HG03196 (cell line): Measurements from ENCODE around the gene CD3D.
"Not testable (repeated sequence)": the region's sequence is repeated elsewhere in the genome, so short reads cannot be mapped to it uniquely, and the experiment has no call there.

Experiments
- ATAC-seq: cut with Tn5 transposase; IDR thresholded peaks from one replicate; pipeline ENCODE4 v1.9.1; 2021; ENCODE audit not compliant: unreplicated experiment

CD3D gene

DNA sequence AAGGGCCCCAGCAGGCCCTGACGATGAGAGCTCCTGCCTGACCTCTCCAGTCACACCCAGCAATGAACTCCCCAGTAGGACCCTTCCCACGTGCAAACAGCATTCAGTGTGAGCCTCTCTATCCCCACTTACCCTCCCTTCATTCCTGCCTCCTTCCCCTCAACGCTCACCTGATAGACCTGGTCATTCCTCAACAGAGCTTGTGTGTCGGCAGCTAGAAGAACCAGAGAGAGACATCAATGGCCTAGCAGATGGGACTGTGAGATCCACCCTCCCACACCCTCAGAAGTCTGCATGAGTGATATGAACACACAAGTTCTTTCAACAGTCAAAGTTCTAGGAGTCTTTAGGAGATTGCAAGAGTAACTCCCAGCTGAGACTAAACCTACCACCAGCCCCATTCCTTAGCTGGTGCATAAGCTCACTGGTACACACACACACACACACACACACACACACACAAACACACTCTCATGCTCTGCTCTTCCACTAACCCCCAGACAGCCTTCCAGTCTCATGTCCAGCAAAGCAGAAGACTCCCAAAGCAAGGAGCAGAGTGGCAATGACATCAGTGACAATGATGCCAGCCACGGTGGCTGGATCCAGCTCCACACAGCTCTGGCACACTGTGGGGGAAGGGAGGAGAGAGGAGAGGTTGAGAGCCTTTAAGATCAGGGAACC, 3.1 kb downstream of the CD3D start:
- no peak for ATAC-seq

DNA sequence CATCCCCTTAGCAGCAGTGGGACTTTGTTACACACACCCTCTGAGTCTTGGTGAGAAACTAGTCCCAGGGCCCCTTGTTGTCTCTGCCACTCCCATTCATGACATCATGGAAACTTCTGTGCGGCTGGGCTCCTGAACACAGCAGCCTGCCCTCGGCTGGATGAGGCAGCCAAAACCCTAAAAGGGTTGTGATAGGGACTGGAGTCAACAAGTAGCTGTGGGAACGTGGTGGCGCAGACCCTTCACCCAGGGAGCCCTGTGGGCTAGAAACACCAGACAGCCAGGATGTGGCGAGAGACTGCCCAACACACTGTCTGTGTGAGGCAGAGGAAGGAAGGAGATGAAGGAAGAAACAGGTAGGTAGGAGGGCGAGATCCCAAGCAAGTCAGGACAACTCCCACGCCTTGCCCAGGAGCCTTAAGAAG, 3.9 kb downstream of the CD3D start:
- ATAC-seq: no peak

GRCh38 chr11:118334745-118335144, 7.8 kb downstream of the CD3D start:
- ATAC-seq: no peak

- ATAC-seq: no peak
Observed at GRCh38 chr11:118328745-118329144, 13.8 kb downstream of the CD3D start.

GRCh38 chr11:118325283-118325682, 17.2 kb downstream of the CD3D start:
- ATAC-seq: no peak

GRCh38 chr11:118322721-118323120, 19.8 kb downstream of the CD3D start:
- no peak for ATAC-seq

DNA sequence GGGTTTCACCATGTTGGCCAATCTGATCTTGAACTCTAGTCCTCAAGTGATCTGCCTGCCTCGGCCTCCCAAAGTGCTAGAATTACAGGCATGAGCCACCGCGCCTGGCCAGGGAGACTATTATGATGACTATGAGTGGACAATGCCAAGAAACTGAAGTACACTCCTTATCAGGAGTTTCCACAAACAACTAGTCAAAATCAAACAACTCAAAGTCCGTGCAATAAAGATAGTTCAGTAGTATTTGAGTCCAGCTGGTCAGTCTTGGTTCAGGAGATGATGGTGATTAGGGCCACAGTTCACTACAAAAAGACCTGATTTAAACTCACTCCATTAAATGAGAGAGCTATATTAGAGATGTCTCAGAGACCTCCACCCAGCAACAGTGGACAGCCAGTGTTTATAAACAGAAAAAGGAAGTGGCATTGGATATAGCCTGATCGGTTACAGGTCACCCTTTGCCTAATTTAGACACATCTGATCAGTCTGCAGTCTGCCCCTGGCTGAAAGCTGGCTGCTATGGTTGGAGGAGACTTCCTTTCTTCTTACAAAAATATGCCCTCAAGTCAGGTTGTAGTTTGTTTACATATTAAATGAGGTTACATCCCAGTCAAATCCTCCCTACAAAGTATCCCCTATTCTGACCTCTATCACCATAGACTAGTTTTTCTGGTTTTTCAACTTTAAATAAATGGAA, 21.0 kb downstream of the CD3D start:
- ATAC-seq: no peak

GRCh38 chr11:118320515-118320914, 22.0 kb downstream of the CD3D start:
- ATAC-seq: no peak

GRCh38 chr11:118319337-118319707, 23.2 kb downstream of the CD3D start:
- ATAC-seq: no peak

- no peak for ATAC-seq
Observed at GRCh38 chr11:118318581-118319336, 23.7 kb downstream of the CD3D start.

GRCh38 chr11:118318124-118318523, 24.4 kb downstream of the CD3D start:
- no peak for ATAC-seq

DNA sequence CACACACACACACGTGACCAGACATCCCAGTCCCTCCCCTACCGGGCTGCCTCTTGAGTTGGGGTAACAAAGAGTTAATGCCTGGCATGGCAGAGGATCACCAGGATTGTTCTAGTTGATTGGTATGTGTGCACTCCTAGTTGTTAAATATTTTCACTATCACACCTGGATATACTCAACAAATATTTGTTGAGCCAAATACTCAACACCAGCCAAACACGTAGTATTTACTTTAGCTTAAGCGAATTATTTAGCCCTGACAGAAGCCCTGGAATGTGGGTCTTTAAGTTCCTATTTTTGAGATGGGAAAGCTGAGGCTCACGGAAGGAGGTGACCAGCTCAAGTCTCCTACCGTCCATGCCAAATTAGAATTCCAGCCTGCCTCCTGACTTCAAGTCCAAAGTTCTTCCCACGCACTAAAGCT, 27.5 kb downstream of the CD3D start:
- ATAC-seq: no peak

DNA sequence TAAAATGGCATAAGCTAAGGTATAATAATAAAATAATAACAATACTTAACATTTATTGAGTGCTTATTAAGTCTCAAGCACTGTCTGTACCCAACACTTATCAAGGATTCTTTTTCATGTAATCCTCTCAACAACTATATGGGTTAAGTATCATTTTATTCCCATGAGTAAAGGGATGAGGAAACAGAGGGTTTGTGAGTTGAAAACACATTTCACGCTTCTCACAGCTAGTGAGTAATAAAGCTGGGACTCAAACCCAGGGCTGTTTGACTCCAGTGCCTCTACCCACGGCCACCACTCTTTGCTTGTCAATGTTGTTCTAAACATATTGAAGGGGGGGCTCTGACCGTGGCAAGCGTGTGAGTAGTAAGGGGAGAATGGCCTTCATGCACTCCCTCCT, 29.3 kb downstream of the CD3D start:
- ATAC-seq: no peak

DNA sequence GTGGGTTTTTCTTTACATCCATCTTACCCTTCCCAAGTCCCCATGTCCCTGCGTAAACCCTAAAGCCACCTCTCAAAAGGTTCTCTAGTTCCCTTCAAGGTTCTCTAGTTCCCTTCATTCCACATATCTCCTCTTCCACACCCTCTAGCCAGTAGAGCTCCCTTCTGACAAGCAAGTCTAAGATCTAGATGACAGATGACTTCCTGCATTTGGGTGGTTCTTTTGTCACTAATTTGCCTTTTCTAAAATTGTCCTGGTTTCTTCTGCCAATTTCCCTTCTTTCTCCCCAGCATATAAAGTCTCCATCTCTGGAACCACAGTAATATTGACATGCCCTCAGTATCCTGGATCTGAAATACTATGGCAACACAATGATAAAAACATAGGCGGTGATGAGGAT, 30.2 kb downstream of the CD3D start:
- no peak for ATAC-seq

GRCh38 chr11:118311518-118311917, 31.0 kb downstream of the CD3D start:
- ATAC-seq: no peak

GRCh38 chr11:118310781-118311485, 31.6 kb downstream of the CD3D start:
- no peak for ATAC-seq

- ATAC-seq: no peak
Observed at GRCh38 chr11:118310271-118310670, 32.2 kb downstream of the CD3D start.

DNA sequence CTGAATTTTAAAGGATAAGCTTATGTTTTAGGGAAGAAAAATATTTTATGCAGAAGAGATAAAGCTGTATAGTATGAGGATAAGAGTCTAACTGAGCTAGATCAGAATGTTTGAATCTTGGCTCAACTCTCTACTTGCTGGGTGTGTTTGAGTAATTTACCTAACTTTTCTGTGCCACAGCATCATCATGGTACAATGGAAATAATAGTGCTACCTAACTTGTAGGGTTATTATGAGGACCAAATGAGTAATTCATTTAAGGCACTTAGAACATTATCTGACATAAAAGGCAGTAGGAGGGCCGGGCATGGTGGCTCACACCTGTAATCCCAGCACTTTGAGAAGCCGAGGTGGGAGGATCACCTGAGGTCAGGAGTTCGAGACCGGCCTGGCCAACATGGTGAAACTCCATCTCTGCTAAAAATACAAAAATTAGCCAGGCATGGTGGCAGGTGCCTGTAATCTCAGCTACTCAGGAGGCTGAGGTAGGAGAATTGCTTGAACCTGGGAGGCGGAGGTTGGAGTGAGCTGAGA, 33.4 kb downstream of the CD3D start:
- ATAC-seq: not testable (repeated sequence)

- no peak for ATAC-seq
Observed at GRCh38 chr11:118306556-118306955, 35.9 kb downstream of the CD3D start.

GRCh38 chr11:118305726-118306125, 36.8 kb downstream of the CD3D start:
- no peak for ATAC-seq

DNA sequence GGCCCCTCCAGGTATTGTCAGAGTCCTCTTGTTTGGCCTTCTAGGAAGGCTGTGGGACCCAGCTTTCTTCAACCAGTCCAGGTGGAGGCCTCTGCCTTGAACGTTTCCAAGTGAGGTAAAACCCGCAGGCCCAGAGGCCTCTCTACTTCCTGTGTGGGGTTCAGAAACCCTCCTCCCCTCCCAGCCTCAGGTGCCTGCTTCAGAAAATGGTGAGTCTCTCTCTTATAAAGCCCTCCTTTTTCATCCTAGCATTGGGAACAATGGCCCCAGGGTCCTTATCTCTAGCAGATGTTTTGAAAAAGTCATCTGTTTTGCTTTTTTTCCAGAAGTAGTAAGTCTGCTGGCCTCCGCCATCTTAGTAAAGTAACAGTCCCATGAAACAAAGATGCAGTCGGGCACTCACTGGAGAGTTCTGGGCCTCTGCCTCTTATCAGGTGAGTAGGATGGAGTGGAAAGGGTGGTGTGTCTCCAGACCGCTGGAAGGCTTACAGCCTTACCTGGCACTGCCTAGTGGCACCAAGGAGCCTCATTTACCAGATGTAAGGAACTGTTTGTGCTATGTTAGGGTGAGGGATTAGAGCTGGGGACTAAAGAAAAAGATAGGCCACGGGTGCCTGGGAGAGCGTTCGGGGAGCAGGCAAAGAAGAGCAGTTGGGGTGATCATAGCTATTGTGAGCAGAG, 37.8 kb downstream of the CD3D start, which contains the start of gene CD3E:
Gene CD3E, plus strand, starts transcription at position 163 of the 681 bp plus-strand sequence. Its CDS starts 223 bp downstream, at position 386.
- no peak for ATAC-seq
